Measurements from ENCODE around the gene GARS1.

GARS1 gene

DNA sequence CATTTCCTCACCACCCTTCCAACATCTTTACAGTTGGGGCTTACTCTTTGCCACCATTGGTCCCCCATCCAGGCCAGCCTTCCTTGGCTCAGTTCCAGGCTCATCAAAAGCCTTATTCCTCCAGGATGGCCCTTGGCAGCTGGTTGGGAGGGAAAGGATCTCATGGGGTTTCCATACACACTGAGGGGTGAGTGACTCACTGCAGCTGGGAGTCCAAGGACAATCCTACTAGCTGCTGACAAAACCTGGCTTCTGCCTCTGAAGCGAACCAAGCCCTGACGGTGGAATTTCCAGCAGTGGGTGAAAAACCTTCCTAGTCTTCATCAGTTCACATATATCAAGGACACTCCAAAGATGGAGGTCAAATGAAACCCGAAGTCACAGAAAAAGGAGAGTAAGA is 64.6 kb downstream of the GARS1 start:
- Histone ChIP-seq H3K4me3 (no peak overlapping the region), H3K36me3 (peaks cover 0 to 7% (median 0%) of the 10 kb centered on the region in 3 donors), H3K27ac (no peak overlapping the region), H3K4me1 (no peaks in the 10 kb centered on the region), H3K9me3 (no peaks in the 10 kb centered on the region), H3K27me3 (no peaks in the 10 kb centered on the region)
- no peak for TF ChIP-seq CTCF (IDR thresholded peaks at IDR 0.05)
- intact Hi-C loops (cut with DNase I; ENCODE audit: low total_unique reads) = no loop called here
- DNase-seq = peak in 1 of 2 donors; percentile 23

GRCh38 chr7:30660331-30661255 is 65.9 kb downstream of the GARS1 start:
- H3K9me3 ChIP-seq = no peaks in the 10 kb centered on the region
- H3K36me3 ChIP-seq = no peaks in the 10 kb centered on the region
- no peaks in the 10 kb centered on the region for H3K27me3 ChIP-seq
- H3K4me3 ChIP-seq = no peak overlapping the region
- intact Hi-C loops (cut with DNase I; ENCODE audit: low total_unique reads) = no loop called here
- no peak for TF ChIP-seq CTCF (IDR thresholded peaks at IDR 0.05)
- H3K27ac ChIP-seq = no peak overlapping the region
- no peaks in the 10 kb centered on the region for H3K4me1 ChIP-seq
- peak in 1 of 2 donors; percentile 52 for DNase-seq

DNA sequence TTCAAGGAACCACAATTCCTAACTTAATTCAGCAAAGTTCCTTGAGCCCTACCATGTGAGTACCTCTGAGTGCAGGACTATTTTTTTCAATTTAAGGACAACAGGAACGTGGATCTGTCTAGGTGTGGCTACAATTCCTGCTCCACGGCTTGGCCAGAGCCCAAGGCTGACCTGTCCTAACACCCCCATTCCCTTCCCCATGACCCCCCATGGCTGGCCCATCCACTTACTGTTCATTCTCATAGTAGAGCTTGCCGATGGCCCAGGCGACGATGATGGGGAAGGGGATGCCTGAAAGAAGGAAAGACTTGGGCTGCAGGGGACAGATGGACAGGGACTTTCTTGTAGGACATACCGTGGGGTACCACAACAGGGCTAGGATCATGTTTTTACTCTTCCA is 67.2 kb downstream of the GARS1 start:
- Histone ChIP-seq H3K4me3 (no peak overlapping the region), H3K4me1 (no peaks in the 10 kb centered on the region), H3K9me3 (no peaks in the 10 kb centered on the region), H3K27ac (no peak overlapping the region), H3K36me3 (no peaks in the 10 kb centered on the region), H3K27me3 (no peaks in the 10 kb centered on the region)
- DNase-seq = no peak
- intact Hi-C loops (cut with DNase I; ENCODE audit: low total_unique reads) = no loop called here
- TF ChIP-seq CTCF (IDR thresholded peaks at IDR 0.05) = no peak

DNA sequence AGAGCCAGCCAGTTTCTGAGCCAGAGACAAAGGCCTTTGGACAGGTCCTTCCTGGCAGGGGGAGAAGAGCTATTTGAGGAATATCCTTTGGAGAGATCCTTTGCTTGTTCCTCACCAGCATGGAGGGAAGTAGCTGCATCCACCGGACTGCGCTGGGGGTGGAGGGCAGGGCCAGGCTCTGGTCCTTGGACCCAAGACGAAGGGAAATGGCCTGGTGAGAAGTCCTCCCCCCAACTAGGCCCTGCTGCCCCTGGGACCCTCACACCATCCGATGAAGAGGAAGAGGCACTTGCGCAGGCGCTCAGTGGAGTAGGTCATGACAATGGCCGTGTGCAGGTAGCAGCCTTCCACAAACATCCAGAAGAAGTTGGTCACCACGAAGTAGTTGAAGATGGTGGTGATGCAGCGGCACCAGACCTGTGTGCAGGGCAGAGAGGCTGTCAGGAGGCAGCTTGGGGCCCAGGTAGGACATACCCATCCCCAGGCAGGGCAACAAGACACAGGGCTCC is 67.8 kb downstream of the GARS1 start:
- no peak overlapping the region for H3K4me3 ChIP-seq
- H3K9me3 ChIP-seq = no peaks in the 10 kb centered on the region
- intact Hi-C loops (cut with DNase I; ENCODE audit: low total_unique reads) = no loop called here
- no peaks in the 10 kb centered on the region for H3K27me3 ChIP-seq
- TF ChIP-seq CTCF (IDR thresholded peaks at IDR 0.05) = no peak
- H3K36me3 ChIP-seq = no peaks in the 10 kb centered on the region
- no peak overlapping the region for H3K27ac ChIP-seq
- H3K4me1 ChIP-seq = no peaks in the 10 kb centered on the region
- DNase-seq = no peak

DNA sequence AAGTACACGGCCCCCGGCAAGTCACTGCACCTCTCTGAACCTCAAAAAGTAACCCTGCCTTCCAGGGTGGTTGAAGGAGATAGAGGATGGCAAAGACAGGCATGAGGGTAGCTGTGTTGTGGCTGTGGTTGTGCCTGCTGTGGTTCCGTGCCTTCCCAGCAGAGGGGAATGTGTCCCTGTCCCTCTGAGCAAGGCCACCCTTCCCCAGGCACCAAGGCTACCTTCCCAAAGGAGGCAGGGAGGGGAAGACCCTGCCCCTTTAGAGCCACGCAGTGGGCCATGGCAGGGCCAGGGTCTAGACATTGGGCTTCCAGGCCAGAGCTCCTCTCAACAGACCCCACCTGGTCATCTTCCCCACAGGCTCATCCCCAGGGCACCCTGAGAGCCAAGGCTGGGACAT is 68.7 kb downstream of the GARS1 start:
- Histone ChIP-seq H3K4me3 (no peak overlapping the region), H3K36me3 (no peaks in the 10 kb centered on the region), H3K27me3 (no peaks in the 10 kb centered on the region), H3K27ac (no peak overlapping the region), H3K9me3 (no peaks in the 10 kb centered on the region), H3K4me1 (no peaks in the 10 kb centered on the region)
- no peak for DNase-seq
- TF ChIP-seq CTCF (IDR thresholded peaks at IDR 0.05) = no peak
- intact Hi-C loops (cut with DNase I; ENCODE audit: low total_unique reads) = no loop called here

All from tibial artery (tissue), 4 donors.